Measurements from ENCODE around the gene VWC2L.

Gene VWC2L

GRCh38 chr2:214481204-214481603 is 70.3 kb downstream of the VWC2L start:
- no peak for DNase-seq (ENCODE audit: low spot score in 2 of 2)
- Mint-ChIP-seq H3K27ac (ENCODE audit: low read depth) (no peak overlapping the region), H3K27me3 (no peaks in the 10 kb centered on the region), H3K4me1 (no peaks in the 10 kb centered on the region), H3K36me3 (ENCODE audit: insufficient read depth) (no peaks in the 10 kb centered on the region), H3K9me3 (no peaks in the 10 kb centered on the region), H3K4me3 (no peak overlapping the region)
- no peak for ATAC-seq (replicated peaks; ENCODE audit: extremely low read depth, poor library complexity, severe bottlenecking)

GRCh38 chr2:214482728-214483127 is 71.9 kb downstream of the VWC2L start:
- H3K27ac Mint-ChIP-seq (ENCODE audit: low read depth) = no peak overlapping the region
- no peaks in the 10 kb centered on the region for H3K4me1 Mint-ChIP-seq
- no peaks in the 10 kb centered on the region for H3K36me3 Mint-ChIP-seq (ENCODE audit: insufficient read depth)
- H3K4me3 Mint-ChIP-seq = no peak overlapping the region
- H3K9me3 Mint-ChIP-seq = no peaks in the 10 kb centered on the region
- no peak for DNase-seq (ENCODE audit: low spot score in 2 of 2)
- no peaks in the 10 kb centered on the region for H3K27me3 Mint-ChIP-seq
- no peak for ATAC-seq (replicated peaks; ENCODE audit: extremely low read depth, poor library complexity, severe bottlenecking)

GRCh38 chr2:214484239-214484638 is 73.4 kb downstream of the VWC2L start:
- H3K36me3 Mint-ChIP-seq (ENCODE audit: insufficient read depth) = no peaks in the 10 kb centered on the region
- H3K4me1 Mint-ChIP-seq = no peaks in the 10 kb centered on the region
- no peaks in the 10 kb centered on the region for H3K9me3 Mint-ChIP-seq
- no peak overlapping the region for H3K4me3 Mint-ChIP-seq
- H3K27me3 Mint-ChIP-seq = no peaks in the 10 kb centered on the region
- H3K27ac Mint-ChIP-seq (ENCODE audit: low read depth) = no peak overlapping the region
- DNase-seq (ENCODE audit: low spot score in 2 of 2) (no peak), ATAC-seq (replicated peaks; ENCODE audit: extremely low read depth, poor library complexity, severe bottlenecking) (no peak)

GRCh38 chr2:214484701-214485100 is 73.8 kb downstream of the VWC2L start:
- Mint-ChIP-seq H3K9me3 (no peaks in the 10 kb centered on the region), H3K4me3 (no peak overlapping the region), H3K36me3 (ENCODE audit: insufficient read depth) (no peaks in the 10 kb centered on the region), H3K4me1 (no peaks in the 10 kb centered on the region), H3K27ac (ENCODE audit: low read depth) (no peak overlapping the region), H3K27me3 (no peaks in the 10 kb centered on the region)
- no peak for DNase-seq (ENCODE audit: low spot score in 2 of 2)
- no peak for ATAC-seq (replicated peaks; ENCODE audit: extremely low read depth, poor library complexity, severe bottlenecking)

DNA sequence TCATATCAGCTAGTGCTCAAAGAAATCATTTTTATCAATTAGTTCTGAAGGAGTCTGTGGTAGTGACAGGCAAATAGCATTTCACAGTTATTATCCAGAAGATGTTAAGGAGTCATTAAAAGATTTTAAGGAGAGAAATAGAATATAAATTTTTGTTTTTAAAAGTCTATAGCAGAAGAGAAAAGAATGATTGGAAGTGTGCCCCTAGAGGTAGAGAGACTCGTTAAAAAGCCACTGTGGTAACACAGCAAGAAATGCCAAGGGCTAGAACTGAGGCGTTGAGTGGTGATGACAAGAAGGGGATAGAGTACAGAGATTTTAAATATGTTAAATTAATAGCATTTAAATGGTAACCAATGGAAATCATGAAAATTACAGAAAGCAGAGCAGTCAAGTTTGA is 78.3 kb downstream of the VWC2L start:
- H3K9me3 Mint-ChIP-seq = peaks cover 8% of the 10 kb centered on the region
- no peak overlapping the region for H3K27ac Mint-ChIP-seq (ENCODE audit: low read depth)
- DNase-seq (ENCODE audit: low spot score in 2 of 2) (no peak), ATAC-seq (replicated peaks; ENCODE audit: extremely low read depth, poor library complexity, severe bottlenecking) (no peak)
- no peak overlapping the region for H3K4me3 Mint-ChIP-seq
- peaks cover 9% of the 10 kb centered on the region for H3K27me3 Mint-ChIP-seq
- no peaks in the 10 kb centered on the region for H3K36me3 Mint-ChIP-seq (ENCODE audit: insufficient read depth)
- no peaks in the 10 kb centered on the region for H3K4me1 Mint-ChIP-seq

DNA sequence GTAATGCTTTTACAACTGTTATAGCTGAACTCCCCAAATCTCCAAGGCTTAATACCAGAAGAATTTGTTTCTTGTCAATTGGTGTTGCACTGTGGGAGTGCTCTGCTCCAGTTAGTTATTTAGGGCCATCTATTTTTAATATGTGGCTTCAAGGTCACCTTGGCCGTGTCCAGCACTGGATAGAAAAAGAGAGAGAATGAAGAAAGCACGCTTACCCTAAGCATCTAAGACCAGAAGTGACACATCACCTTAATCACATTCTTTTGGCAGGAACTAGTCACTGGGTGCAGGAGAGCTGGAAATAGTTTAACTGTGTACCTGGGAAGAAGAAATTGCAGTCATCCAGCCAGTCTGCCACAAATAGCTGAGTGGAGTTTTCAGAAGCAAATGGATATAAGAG is 78.8 kb downstream of the VWC2L start:
- H3K9me3 Mint-ChIP-seq = peaks cover 8% of the 10 kb centered on the region
- ATAC-seq (replicated peaks; ENCODE audit: extremely low read depth, poor library complexity, severe bottlenecking) (no peak), DNase-seq (ENCODE audit: low spot score in 2 of 2) (no peak)
- H3K4me3 Mint-ChIP-seq = no peak overlapping the region
- H3K4me1 Mint-ChIP-seq = no peaks in the 10 kb centered on the region
- peaks cover 9% of the 10 kb centered on the region for H3K27me3 Mint-ChIP-seq
- no peaks in the 10 kb centered on the region for H3K36me3 Mint-ChIP-seq (ENCODE audit: insufficient read depth)
- H3K27ac Mint-ChIP-seq (ENCODE audit: low read depth) = no peak overlapping the region

DNA sequence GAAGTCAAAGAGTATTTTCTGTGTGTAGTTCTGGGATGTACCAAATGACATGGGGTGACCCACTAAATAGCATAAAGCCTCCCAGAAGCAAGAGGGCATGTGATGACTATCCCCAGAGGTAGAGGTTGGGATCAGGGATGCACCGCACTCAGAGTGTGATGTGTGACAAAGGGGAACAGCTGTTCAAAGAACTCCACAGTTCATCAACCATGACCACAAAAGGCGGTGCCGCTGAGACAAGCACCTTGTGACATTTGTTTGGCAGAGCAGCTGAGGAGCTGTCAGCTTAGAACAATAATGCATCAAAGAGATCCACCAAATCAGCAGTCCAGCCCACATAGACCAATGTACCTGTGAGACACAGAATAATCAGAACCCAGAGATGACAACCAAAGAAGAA is 81.3 kb downstream of the VWC2L start:
- Mint-ChIP-seq H3K27me3 (peaks cover 9% of the 10 kb centered on the region), H3K36me3 (ENCODE audit: insufficient read depth) (no peaks in the 10 kb centered on the region), H3K4me3 (no peak overlapping the region), H3K9me3 (peaks cover 8% of the 10 kb centered on the region), H3K27ac (ENCODE audit: low read depth) (no peak overlapping the region), H3K4me1 (no peaks in the 10 kb centered on the region)
- DNase-seq (ENCODE audit: low spot score in 2 of 2) (no peak), ATAC-seq (replicated peaks; ENCODE audit: extremely low read depth, poor library complexity, severe bottlenecking) (no peak)

DNA sequence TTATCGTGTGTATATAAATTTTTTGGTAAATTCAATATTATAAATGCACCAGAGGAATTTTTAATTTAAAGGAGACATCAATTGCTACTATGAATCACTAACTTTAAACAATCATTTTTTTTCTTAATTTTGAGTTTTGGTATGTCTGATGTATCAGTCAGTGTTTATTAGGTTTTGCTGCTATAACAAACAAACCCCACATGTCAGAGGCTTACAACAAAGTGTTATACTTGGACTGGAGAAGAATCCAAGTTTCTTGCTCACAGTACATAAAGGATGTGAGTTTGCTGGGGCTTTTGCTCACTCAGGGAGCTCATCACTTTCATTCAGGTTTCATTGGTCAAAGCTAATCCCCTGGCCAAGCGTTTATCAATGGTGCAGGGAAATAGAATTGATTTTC is 81.8 kb downstream of the VWC2L start:
- no peaks in the 10 kb centered on the region for H3K36me3 Mint-ChIP-seq (ENCODE audit: insufficient read depth)

DNA sequence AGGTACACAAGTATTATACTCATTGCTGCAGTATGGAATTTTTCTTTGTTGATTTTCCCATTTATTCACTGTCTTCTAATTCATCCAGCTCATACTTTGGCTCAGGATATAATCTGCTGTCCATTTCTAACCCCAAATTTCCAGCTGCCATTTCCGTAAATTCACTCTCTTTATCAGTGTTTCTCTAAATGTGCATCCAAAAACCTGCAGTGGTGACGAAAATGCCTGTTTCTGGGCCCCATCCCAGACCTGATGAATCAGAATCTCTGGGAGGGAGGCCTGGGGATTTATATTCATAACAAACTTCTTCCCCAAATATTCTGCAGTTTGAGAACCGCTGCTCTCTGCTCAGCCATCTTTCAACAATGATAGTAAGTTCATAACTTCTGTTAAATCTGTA is 86.6 kb downstream of the VWC2L start:
- peaks cover under 1% of the 10 kb centered on the region for H3K9me3 Mint-ChIP-seq
- ATAC-seq (replicated peaks; ENCODE audit: extremely low read depth, poor library complexity, severe bottlenecking) = no peak
- no peaks in the 10 kb centered on the region for H3K36me3 Mint-ChIP-seq (ENCODE audit: insufficient read depth)
- no peak overlapping the region for H3K27ac Mint-ChIP-seq (ENCODE audit: low read depth)
- DNase-seq (ENCODE audit: low spot score in 2 of 2) = no peak
- no peaks in the 10 kb centered on the region for H3K4me1 Mint-ChIP-seq
- H3K4me3 Mint-ChIP-seq = no peak overlapping the region
- no peaks in the 10 kb centered on the region for H3K27me3 Mint-ChIP-seq

More for the DNA sequence above, 81.8 kb downstream of the VWC2L start:
- H3K4me1 Mint-ChIP-seq = no peaks in the 10 kb centered on the region
- peaks cover 8% of the 10 kb centered on the region for H3K9me3 Mint-ChIP-seq
- no peak overlapping the region for H3K27ac Mint-ChIP-seq (ENCODE audit: low read depth)
- H3K27me3 Mint-ChIP-seq = peaks cover 9% of the 10 kb centered on the region
- DNase-seq (ENCODE audit: low spot score in 2 of 2) = no peak
- H3K4me3 Mint-ChIP-seq = no peak overlapping the region
- no peak for ATAC-seq (replicated peaks; ENCODE audit: extremely low read depth, poor library complexity, severe bottlenecking)

- H3K27me3 Mint-ChIP-seq = peaks cover 7% of the 10 kb centered on the region
- no peak for DNase-seq (ENCODE audit: low spot score in 2 of 2)
- no peaks in the 10 kb centered on the region for H3K4me1 Mint-ChIP-seq
Measured at GRCh38 chr2:214503568-214503967, 92.7 kb downstream of the VWC2L start.

DNA sequence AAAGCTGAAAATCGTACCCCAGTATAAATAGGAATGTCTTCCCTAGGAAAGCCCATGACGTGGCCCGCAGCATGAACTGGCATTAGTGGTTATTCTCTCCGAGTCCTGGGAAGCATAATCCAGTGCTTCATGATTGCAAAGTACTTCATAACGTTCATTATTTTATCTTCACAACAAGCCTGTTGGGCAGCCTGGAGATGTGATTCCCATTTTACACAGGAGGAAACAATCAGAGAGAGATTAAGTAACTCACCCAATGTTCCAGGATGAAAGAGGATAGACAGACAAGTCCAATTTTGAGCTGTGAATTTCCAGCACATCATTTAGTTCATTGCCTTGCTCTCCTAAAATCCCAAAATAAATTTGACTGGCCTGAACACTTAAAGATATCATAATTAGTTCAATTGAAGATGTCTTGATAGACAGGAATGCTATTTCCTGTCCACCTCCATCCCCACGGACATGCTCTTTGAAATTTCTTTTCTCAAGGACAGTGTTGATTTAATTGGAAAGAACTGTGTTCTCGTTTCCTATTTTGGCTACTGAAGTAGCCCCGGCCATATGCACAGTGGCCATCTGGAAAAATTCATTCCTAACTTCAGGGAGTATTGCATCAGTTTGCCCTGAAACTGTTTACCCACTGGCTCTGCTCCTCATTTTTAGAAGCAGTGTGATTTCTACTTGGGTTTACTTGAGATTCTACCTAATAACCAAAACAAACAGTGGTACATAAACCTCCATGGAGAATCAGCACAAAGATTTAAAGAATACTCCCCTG is 93.9 kb downstream of the VWC2L start:
- H3K4me1 Mint-ChIP-seq = no peaks in the 10 kb centered on the region
- DNase-seq (ENCODE audit: low spot score in 2 of 2) = no peak
- H3K4me3 Mint-ChIP-seq = no peak overlapping the region
- H3K36me3 Mint-ChIP-seq (ENCODE audit: insufficient read depth) = no peaks in the 10 kb centered on the region
- peaks cover 16% of the 10 kb centered on the region for H3K27me3 Mint-ChIP-seq
- ATAC-seq (replicated peaks; ENCODE audit: extremely low read depth, poor library complexity, severe bottlenecking) = no peak
- H3K27ac Mint-ChIP-seq (ENCODE audit: low read depth) = no peak overlapping the region
- H3K9me3 Mint-ChIP-seq = peaks cover 5% of the 10 kb centered on the region

More at GRCh38 chr2:214503568-214503967, 92.7 kb downstream of the VWC2L start:
- Mint-ChIP-seq H3K4me3 (no peak overlapping the region), H3K9me3 (peaks cover 5% of the 10 kb centered on the region), H3K27ac (ENCODE audit: low read depth) (no peak overlapping the region), H3K36me3 (ENCODE audit: insufficient read depth) (no peaks in the 10 kb centered on the region)
- no peak for ATAC-seq (replicated peaks; ENCODE audit: extremely low read depth, poor library complexity, severe bottlenecking)

DNA sequence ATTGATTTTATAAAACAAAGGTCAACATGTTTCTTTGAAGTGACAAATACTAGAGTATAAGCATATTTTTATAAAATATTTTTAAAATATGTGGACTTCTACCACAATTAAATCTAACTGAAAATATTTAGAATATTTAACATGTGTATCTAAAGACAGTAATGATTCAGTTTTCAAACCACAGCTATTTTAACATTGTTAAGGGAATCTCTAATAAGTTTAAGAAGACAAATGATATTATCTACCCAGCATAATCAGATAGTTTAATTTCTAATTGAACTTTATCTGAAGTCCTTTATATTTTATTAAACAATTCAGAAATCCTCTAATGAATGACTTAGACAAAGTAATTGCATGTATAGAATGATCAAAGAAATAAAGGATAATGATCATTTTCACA is 96.2 kb downstream of the VWC2L start:
- Mint-ChIP-seq H3K9me3 (peaks cover 5% of the 10 kb centered on the region), H3K27me3 (peaks cover 16% of the 10 kb centered on the region), H3K27ac (ENCODE audit: low read depth) (no peak overlapping the region)

DNA sequence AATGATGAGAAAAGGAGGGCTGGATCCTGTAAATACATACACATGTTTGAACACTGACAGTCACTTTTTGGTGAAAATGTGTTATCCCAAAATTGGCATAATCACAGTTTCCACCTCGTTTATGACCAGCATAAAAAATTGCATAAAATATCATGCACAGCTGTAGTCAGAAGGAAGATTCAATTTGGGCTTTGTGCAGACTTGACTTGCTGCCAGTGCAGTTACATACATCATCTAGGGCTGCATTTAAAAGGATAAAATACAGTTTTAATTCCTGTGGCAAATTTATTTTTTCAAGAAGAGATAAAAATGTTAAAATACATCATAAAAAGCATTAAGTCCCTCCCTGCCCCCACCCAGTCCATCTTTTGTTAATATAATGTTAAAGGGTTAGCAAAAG is 103.8 kb downstream of the VWC2L start:
- Mint-ChIP-seq H3K36me3 (ENCODE audit: insufficient read depth) (no peaks in the 10 kb centered on the region), H3K4me1 (no peaks in the 10 kb centered on the region), H3K27me3 (no peaks in the 10 kb centered on the region), H3K27ac (ENCODE audit: low read depth) (no peak overlapping the region), H3K4me3 (no peak overlapping the region), H3K9me3 (no peaks in the 10 kb centered on the region)
- no peak for ATAC-seq (replicated peaks; ENCODE audit: extremely low read depth, poor library complexity, severe bottlenecking)
- DNase-seq (ENCODE audit: low spot score in 2 of 2) = no peak

More for the DNA sequence above, 96.2 kb downstream of the VWC2L start:
- H3K36me3 Mint-ChIP-seq (ENCODE audit: insufficient read depth) = no peaks in the 10 kb centered on the region
- H3K4me3 Mint-ChIP-seq = no peak overlapping the region
- DNase-seq (ENCODE audit: low spot score in 2 of 2) (no peak), ATAC-seq (replicated peaks; ENCODE audit: extremely low read depth, poor library complexity, severe bottlenecking) (no peak)
- H3K4me1 Mint-ChIP-seq = no peaks in the 10 kb centered on the region

All from central memory CD8-positive, alpha-beta T cell (primary cell).